ENCODE results near the gene TFAM.
A peak's percentile ranks its signal among the peaks of the same experiment; 100 is the strongest.

The TFAM gene

GRCh38 chr10:58436071-58436470 is 50.9 kb downstream of the TFAM start:
- DNase-seq = peak; percentile 24

- DNase-seq = no peak
Observed at GRCh38 chr10:58438340-58438871, 53.2 kb downstream of the TFAM start.

DNA sequence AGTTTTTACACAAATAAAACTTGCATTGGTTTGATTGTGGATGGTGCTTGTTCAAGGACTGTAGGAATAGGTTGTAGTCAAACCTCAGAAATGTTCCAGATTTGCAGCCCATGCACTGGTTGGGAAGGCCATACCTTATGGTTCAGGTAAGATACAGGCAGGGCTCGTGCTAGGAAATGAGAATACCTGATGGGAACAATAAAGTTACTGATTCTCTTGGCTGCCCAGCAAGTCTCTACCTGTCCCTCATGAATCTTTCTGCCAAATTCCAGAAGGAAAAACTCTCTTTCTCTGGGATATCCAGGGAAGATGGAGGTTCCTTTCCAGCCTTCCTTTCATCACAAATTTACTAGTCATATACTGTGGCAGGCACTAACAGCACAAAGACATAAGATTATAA is 53.8 kb downstream of the TFAM start:
- no peak for DNase-seq

GRCh38 chr10:58439632-58440364 is 54.6 kb downstream of the TFAM start:
- no peak for DNase-seq

DNA sequence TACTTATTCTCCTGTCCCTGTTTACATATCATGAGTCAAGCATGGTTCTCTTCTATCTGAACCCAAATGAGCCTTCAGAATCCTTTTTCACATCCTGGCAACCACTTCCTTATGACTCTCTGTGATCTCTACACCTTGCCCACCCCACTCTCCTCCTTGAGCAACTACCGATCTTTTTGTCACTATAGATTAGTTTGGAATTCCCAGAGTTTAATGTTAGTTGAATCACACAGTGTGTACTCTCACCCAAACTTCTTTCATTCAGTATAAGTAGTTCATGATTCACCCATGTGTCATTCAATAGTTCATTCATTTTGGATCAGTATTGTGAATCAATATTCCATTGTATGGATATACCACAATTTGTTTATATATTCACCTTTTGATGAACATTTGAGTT is 55.3 kb downstream of the TFAM start:
- no peak for DNase-seq

GRCh38 chr10:58444321-58444720 is 59.1 kb downstream of the TFAM start:
- no peak for DNase-seq

DNA sequence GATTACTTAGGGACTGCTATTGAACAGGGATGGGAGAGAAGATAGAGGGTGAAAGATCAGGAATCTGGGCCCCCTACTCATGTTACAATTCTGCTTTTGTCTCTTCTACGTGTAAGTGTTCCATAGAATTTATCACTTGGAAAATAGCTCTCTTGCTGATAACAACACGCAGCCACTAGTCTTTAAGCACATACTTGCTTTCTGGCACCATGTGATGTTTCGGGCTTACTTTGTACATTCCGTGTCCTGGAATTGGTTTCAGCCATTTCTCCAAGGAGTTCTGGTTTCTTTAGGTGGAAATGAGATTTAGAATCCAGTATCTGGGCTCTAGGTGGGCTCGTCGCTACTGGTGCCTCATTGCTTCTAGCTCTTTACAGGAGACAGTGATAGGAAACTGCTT is 59.7 kb downstream of the TFAM start:
- no peak for DNase-seq

DNA sequence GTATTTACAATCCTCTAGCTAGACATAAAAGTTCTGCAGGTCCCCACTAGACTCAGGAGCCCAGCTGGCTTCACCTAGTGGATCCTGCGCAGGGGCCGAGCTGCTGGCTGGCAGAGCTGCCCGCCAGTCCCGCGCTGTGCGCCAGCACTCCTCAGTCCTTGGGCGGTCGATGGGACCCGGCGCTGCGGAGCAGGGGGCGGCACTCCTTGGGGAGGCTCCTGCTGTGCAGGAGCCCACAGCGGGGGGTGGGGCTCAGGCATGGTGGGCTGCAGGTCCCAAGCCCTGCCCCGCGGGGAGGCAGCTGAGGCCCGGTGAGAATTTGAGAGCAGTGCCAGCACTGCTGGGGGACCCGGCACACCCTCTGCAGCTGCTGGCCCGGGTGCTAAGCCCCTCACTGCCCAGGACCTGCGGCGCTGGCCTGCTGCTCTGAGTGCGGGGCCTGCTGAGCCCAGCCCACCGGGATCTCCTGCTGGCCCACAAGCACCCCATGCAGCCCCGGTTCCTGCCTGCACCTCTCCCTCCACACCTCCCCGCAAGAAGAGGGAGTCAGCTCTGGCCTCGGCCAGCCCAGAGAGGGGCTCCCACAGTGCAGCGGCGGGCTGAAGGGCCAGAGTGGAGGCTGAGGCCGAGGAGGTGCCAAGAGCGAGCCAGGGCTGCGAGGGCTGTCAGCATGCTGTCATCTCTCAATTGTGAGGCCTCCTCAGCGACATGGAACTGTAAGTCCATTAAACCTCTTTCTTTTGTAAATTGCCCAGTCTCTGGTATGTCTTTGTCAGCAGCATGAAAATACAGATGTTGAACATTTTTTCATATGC is 63.1 kb downstream of the TFAM start:
- DNase-seq = no peak
